ENCODE results near the gene PXN. TPM values are rescaled to one million over a fixed set of nuclear protein-coding genes. Genes with fewer than 3 reads are reported as not detected.

The PXN gene
- total RNA-seq, 1 donor from 2014 or later, result 8.2 TPM

DNA sequence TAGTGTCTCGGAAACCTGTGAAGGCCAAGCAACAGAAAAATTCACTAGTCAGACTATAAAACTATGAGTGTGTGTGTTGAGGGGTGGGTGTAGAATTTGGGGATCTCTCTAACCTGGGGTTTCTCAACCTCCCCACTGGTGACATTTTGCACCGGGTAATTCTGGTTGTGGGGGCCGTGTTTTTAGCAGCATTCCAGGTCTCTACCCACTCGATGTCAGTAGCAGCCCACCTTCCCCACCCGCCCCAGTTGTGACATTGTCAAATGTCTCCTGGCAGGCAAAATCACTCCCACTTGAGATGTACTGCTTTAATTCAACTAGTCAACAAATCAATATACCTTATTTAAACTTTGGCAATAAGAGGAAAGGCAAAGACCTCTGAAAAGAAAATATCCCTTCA, 75.1 kb downstream of the PXN start:
- Mint-ChIP-seq H3K4me1 (peaks cover 14% of the 10 kb centered on the region), H3K4me3 (no peak overlapping the region), H3K36me3 (peaks cover 11% of the 10 kb centered on the region), H3K27me3 (ENCODE audit: insufficient read depth, low read depth) (no peaks in the 10 kb centered on the region), H3K9me3 (no peaks in the 10 kb centered on the region), H3K27ac (no peak overlapping the region)
- Histone ChIP-seq H3K27ac (no peak overlapping the region), H3K36me3 (peaks cover 5% of the 10 kb centered on the region), H3K9ac (no peak overlapping the region), H3K27me3 (no peaks in the 10 kb centered on the region), H3K4me2 (no peak overlapping the region), H3K9me3 (ENCODE audit: low read depth) (no peaks in the 10 kb centered on the region), H2AFZ (replicated peaks) (no peak overlapping the region), H3K4me1 (peaks cover 10% of the 10 kb centered on the region), H4K20me1 (ENCODE audit: low read depth) (peaks cover 45% of the 10 kb centered on the region), H3K4me3 (no peak overlapping the region), H3F3A (ENCODE audit: low read depth) (peaks cover 11% of the 10 kb centered on the region), H3K79me2 (ENCODE audit: low read depth) (peaks cover 72% of the 10 kb centered on the region)
- DNase-seq (ENCODE audit: low spot score), result no peak
- TF ChIP-seq EZH2phosphoT487 (IDR thresholded peaks at IDR 0.05) (no peak), CTCF (IDR thresholded peaks at IDR 0.05) (no peak), EZH2 (IDR thresholded peaks at IDR 0.05) (no peak)

DNA sequence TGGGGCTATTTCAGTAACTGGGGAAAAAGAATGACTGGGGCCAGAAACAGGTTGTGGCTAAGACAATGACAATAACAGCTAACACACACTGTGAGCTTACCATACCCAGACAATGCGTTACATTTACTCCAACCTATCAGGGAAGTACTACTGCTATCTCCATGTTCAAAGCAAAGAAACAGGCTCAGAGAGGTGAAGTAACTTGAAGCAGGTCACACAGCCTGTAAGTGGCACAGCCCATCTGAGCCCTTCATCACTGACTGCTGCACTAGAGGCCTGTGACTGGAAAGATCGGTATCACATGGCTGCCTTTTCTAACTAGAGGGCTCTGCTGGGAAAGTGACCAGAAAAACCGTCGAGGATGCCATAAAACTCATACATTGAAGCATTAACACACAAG, 78.9 kb downstream of the PXN start:
- TF ChIP-seq EZH2 (IDR thresholded peaks at IDR 0.05), result no peak
- TF ChIP-seq CTCF (IDR thresholded peaks at IDR 0.05), result no peak
- TF ChIP-seq EZH2phosphoT487 (IDR thresholded peaks at IDR 0.05), result no peak
- H3K36me3 ChIP-seq, result peaks cover 5% of the 10 kb centered on the region

DNA sequence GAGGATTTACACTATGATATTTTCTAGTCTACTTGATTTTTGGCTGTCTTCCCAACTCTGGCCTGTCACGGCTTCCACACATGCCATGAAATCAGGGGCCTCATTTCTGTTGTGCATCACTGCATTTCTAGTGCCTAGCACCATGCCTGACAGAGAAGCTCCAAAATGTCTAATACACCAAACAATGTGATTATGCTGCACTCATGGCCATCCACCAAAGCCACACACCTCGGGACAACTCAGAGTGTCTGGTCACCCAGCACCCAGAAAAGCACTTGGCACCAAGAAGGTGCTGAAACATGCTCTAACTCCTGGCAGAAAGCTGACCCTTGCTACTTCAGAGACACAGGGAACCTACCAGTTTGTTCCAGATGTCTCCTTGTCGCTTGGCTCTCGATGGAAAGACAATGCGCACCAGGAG, 82.3 kb downstream of the PXN start:
- peaks cover 38% of the 10 kb centered on the region for H3K36me3 Mint-ChIP-seq
- no peaks in the 10 kb centered on the region for H3K4me1 ChIP-seq
- H3K9me3 ChIP-seq (ENCODE audit: low read depth), result no peaks in the 10 kb centered on the region
- TF ChIP-seq CTCF (IDR thresholded peaks at IDR 0.05) (no peak), EZH2 (IDR thresholded peaks at IDR 0.05) (no peak), EZH2phosphoT487 (IDR thresholded peaks at IDR 0.05) (no peak)
- no peak overlapping the region for H3K27ac Mint-ChIP-seq
- DNase-seq (ENCODE audit: low spot score), result no peak
- H3K27me3 Mint-ChIP-seq (ENCODE audit: insufficient read depth, low read depth), result peaks cover 4% of the 10 kb centered on the region
- H3K36me3 ChIP-seq, result no peaks in the 10 kb centered on the region
- no peak overlapping the region for H3K4me3 ChIP-seq
- no peaks in the 10 kb centered on the region for H3K4me1 Mint-ChIP-seq
- H3K79me2 ChIP-seq (ENCODE audit: low read depth), result peaks cover 24% of the 10 kb centered on the region
- H3K27me3 ChIP-seq, result no peaks in the 10 kb centered on the region
- H4K20me1 ChIP-seq (ENCODE audit: low read depth), result peaks cover 30% of the 10 kb centered on the region
- no peak overlapping the region for H3K4me2 ChIP-seq
- no peaks in the 10 kb centered on the region for H3F3A ChIP-seq (ENCODE audit: low read depth)
- H3K4me3 Mint-ChIP-seq, result no peak overlapping the region
- H3K9me3 Mint-ChIP-seq, result no peaks in the 10 kb centered on the region
- no peak overlapping the region for H3K27ac ChIP-seq
- H3K9ac ChIP-seq, result no peak overlapping the region
- H2AFZ ChIP-seq (replicated peaks), result no peak overlapping the region

More for the DNA sequence above, 78.9 kb downstream of the PXN start:
- Histone ChIP-seq H3K79me2 (ENCODE audit: low read depth) (peaks cover 44% of the 10 kb centered on the region), H2AFZ (replicated peaks) (no peak overlapping the region), H3K4me1 (no peaks in the 10 kb centered on the region), H3K27me3 (no peaks in the 10 kb centered on the region), H3K4me3 (no peak overlapping the region), H3K9me3 (ENCODE audit: low read depth) (no peaks in the 10 kb centered on the region), H3F3A (ENCODE audit: low read depth) (no peaks in the 10 kb centered on the region), H3K4me2 (no peak overlapping the region), H3K9ac (no peak overlapping the region), H3K27ac (no peak overlapping the region), H4K20me1 (ENCODE audit: low read depth) (peaks cover 39% of the 10 kb centered on the region)
- H3K36me3 Mint-ChIP-seq, result peaks cover 35% of the 10 kb centered on the region
- no peak overlapping the region for H3K4me3 Mint-ChIP-seq
- DNase-seq (ENCODE audit: low spot score), result no peak
- H3K4me1 Mint-ChIP-seq, result peaks cover under 1% of the 10 kb centered on the region
- no peak overlapping the region for H3K27ac Mint-ChIP-seq
- no peaks in the 10 kb centered on the region for H3K9me3 Mint-ChIP-seq
- peaks cover 3% of the 10 kb centered on the region for H3K27me3 Mint-ChIP-seq (ENCODE audit: insufficient read depth, low read depth)
